Kasumi-1 (cell line): Measurements from ENCODE around the gene DLAT.

ENCODE experiments used
- DNase-seq, 2 experiments: peaks; one replicate each; lab custom pipeline; 2025; lab: John Stamatoyannopoulos, UW

DLAT gene

GRCh38 chr11:112024773-112025678 lies at the start of gene DLAT:
Gene DLAT, plus strand, starts transcription at chr11:112025408. Its CDS starts 65 bp downstream, at chr11:112025473.
- peak; percentile 77 to 91 for DNase-seq

- no peak for DNase-seq
Measured at GRCh38 chr11:111976119-111976766, 49.0 kb upstream of the DLAT start.

- no peak for DNase-seq
Measured at GRCh38 chr11:111976767-111977145, 48.5 kb upstream of the DLAT start.

- no peak for DNase-seq
Measured at GRCh38 chr11:111977146-111978027, 47.8 kb upstream of the DLAT start.

- DNase-seq = no peak
Measured at GRCh38 chr11:111978028-111978771, 47.0 kb upstream of the DLAT start.

- DNase-seq = no peak
Measured at GRCh38 chr11:111980062-111980461, 45.1 kb upstream of the DLAT start.

GRCh38 chr11:111981270-111981669 lies 43.9 kb upstream of the DLAT start:
- no peak for DNase-seq

GRCh38 chr11:111982019-111982464 lies 43.2 kb upstream of the DLAT start:
- peak; percentile 28 to 46 for DNase-seq

- no peak for DNase-seq
Measured at GRCh38 chr11:111982541-111983186, 42.5 kb upstream of the DLAT start.

GRCh38 chr11:111983187-111983986 lies 41.8 kb upstream of the DLAT start:
- no peak for DNase-seq

GRCh38 chr11:111986589-111986988 lies 38.6 kb upstream of the DLAT start:
- DNase-seq = no peak

GRCh38 chr11:111990381-111990780 lies 34.8 kb upstream of the DLAT start:
- no peak for DNase-seq

GRCh38 chr11:111992206-111992855 lies 32.9 kb upstream of the DLAT start:
- no peak for DNase-seq

- no peak for DNase-seq
Measured at GRCh38 chr11:111996129-111996528, 29.1 kb upstream of the DLAT start.

- peak; percentile 45 to 63 for DNase-seq
Measured at GRCh38 chr11:111996669-111997068, 28.5 kb upstream of the DLAT start.

GRCh38 chr11:111999111-111999510 lies 26.1 kb upstream of the DLAT start:
- DNase-seq = no peak

GRCh38 chr11:112000703-112001102 lies 24.5 kb upstream of the DLAT start:
- DNase-seq = no peak

- DNase-seq = no peak
Measured at GRCh38 chr11:112002491-112003216, 22.6 kb upstream of the DLAT start.

GRCh38 chr11:112004389-112004788 lies 20.8 kb upstream of the DLAT start:
- DNase-seq = peak; percentile 26 to 34
